Tibial artery (tissue), 4 donors: ENCODE measurements around the gene BIRC2.

ENCODE experiments used
- DNase-seq, 2 donors: peaks; one replicate each; pipeline ENCODE4 v3.0.0-alpha.2; 2019
- H3K27ac ChIP-seq, 2 donors: fragments of 200-600 bp; sonication (generic) in 1 of 2; 1 replicate in 1 of 2; 2 replicates in 1 of 2; pipeline ENCODE4 v1.5.1; 2018 to 2019; ENCODE audit warnings: mild to moderate bottlenecking in 1 of 2
- H3K27me3 ChIP-seq, 2 donors: fragments of 200-600 bp; sonication (generic) in 1 of 2; one replicate each; pipeline versions ENCODE4 v1.5.1 to v1.6.0; 2016 to 2019
- H3K36me3 ChIP-seq, 3 donors: fragments of 200-600 bp; sonication (generic) in 2 of 3; one replicate each; pipeline ENCODE4 v1.5.1; 2016 to 2019; ENCODE audit warnings: mild to moderate bottlenecking in 2 of 3
- H3K4me1 ChIP-seq, 4 donors: fragments of 200-600 bp; sonication (generic) in 2 of 4; 1 replicate in 3 of 4; 2 replicates in 1 of 4; pipeline ENCODE4 v1.5.1; 2016 to 2019
- H3K4me3 ChIP-seq, 2 donors: fragments of 200-600 bp; sonication (generic) in 1 of 2; 1 replicate in 1 of 2; 2 replicates in 1 of 2; pipeline ENCODE4 v1.5.1; 2018 to 2019; ENCODE audit warnings: mild to moderate bottlenecking in 2 of 2
- H3K9me3 ChIP-seq, 3 donors: fragments of 200-600 bp; sonication (generic) in 1 of 3; one replicate each; pipeline ENCODE4 v1.5.1; 2016 to 2019
- intact Hi-C: fragments of 100-400 bp; cut with DNase I; formaldehyde crosslinking; loops from one replicate; pipeline ENCODE4 v1.15.0; 2023; ENCODE audit warnings: low total_unique reads
- TF ChIP-seq, protein P1 (sequence below), 2 experiments: fragments of 200-600 bp in 1 of 2; fragments of 450-650 bp in 1 of 2; IDR thresholded peaks; one replicate each; pipeline ENCODE4 v1.5.1; 2017 to 2019; ENCODE audit warnings: antibody characterized with exemption in 2 of 2, mild to moderate bottlenecking in 1 of 2, moderate library complexity in 1 of 2

Gene BIRC2

GRCh38 chr11:102406099-102406498, 59.1 kb downstream of the BIRC2 start:
- intact Hi-C loops: no loop called here
- Histone ChIP-seq H3K36me3 (peaks cover 11 to 36% (median 18%) of the 10 kb centered on the region in 3 donors), H3K4me3 (no peak overlapping the region), H3K27me3 (no peaks in the 10 kb centered on the region), H3K27ac (no peak overlapping the region), H3K4me1 (peaks cover 0 to 15% (median 0%) of the 10 kb centered on the region in 4 donors), H3K9me3 (no peaks in the 10 kb centered on the region)
- DNase-seq: no peak
- TF ChIP-seq, protein P1, sequence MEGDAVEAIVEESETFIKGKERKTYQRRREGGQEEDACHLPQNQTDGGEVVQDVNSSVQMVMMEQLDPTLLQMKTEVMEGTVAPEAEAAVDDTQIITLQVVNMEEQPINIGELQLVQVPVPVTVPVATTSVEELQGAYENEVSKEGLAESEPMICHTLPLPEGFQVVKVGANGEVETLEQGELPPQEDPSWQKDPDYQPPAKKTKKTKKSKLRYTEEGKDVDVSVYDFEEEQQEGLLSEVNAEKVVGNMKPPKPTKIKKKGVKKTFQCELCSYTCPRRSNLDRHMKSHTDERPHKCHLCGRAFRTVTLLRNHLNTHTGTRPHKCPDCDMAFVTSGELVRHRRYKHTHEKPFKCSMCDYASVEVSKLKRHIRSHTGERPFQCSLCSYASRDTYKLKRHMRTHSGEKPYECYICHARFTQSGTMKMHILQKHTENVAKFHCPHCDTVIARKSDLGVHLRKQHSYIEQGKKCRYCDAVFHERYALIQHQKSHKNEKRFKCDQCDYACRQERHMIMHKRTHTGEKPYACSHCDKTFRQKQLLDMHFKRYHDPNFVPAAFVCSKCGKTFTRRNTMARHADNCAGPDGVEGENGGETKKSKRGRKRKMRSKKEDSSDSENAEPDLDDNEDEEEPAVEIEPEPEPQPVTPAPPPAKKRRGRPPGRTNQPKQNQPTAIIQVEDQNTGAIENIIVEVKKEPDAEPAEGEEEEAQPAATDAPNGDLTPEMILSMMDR (IDR thresholded peaks at IDR 0.05): no peak

GRCh38 chr11:102407901-102408300, 60.9 kb downstream of the BIRC2 start:
- peaks cover 0 to 18% (median 13%) of the 10 kb centered on the region in 3 donors for H3K36me3 ChIP-seq
- H3K4me3 ChIP-seq: no peak overlapping the region
- peaks cover 0 to 15% (median 0%) of the 10 kb centered on the region in 4 donors for H3K4me1 ChIP-seq
- DNase-seq: no peak
- no peaks in the 10 kb centered on the region for H3K9me3 ChIP-seq
- TF ChIP-seq, protein P1 (IDR thresholded peaks at IDR 0.05): no peak
- no peaks in the 10 kb centered on the region for H3K27me3 ChIP-seq
- no peak overlapping the region for H3K27ac ChIP-seq
- intact Hi-C loops: no loop called here

GRCh38 chr11:102408339-102408738, 61.3 kb downstream of the BIRC2 start:
- Histone ChIP-seq H3K4me3 (no peak overlapping the region), H3K36me3 (peaks cover 0 to 15% (median 9%) of the 10 kb centered on the region in 3 donors), H3K27ac (no peak overlapping the region), H3K27me3 (no peaks in the 10 kb centered on the region), H3K9me3 (no peaks in the 10 kb centered on the region), H3K4me1 (peaks cover 0 to 15% (median 0%) of the 10 kb centered on the region in 4 donors)
- intact Hi-C loops: no loop called here
- TF ChIP-seq, protein P1 (IDR thresholded peaks at IDR 0.05): no peak
- DNase-seq: no peak

- Histone ChIP-seq H3K36me3 (peaks cover 0 to 15% (median 2%) of the 10 kb centered on the region in 3 donors), H3K27ac (no peak overlapping the region), H3K9me3 (no peaks in the 10 kb centered on the region), H3K4me3 (no peak overlapping the region), H3K27me3 (no peaks in the 10 kb centered on the region), H3K4me1 (peaks cover 0 to 15% (median 0%) of the 10 kb centered on the region in 4 donors)
- TF ChIP-seq, protein P1 (IDR thresholded peaks at IDR 0.05): no peak
- no peak for DNase-seq
- intact Hi-C loops: no loop called here
Measured at GRCh38 chr11:102410382-102410784, 63.4 kb downstream of the BIRC2 start.

GRCh38 chr11:102411142-102411541, 64.1 kb downstream of the BIRC2 start:
- intact Hi-C loops: no loop called here
- TF ChIP-seq, protein P1 (IDR thresholded peaks at IDR 0.05): no peak
- no peak overlapping the region for H3K27ac ChIP-seq

DNA sequence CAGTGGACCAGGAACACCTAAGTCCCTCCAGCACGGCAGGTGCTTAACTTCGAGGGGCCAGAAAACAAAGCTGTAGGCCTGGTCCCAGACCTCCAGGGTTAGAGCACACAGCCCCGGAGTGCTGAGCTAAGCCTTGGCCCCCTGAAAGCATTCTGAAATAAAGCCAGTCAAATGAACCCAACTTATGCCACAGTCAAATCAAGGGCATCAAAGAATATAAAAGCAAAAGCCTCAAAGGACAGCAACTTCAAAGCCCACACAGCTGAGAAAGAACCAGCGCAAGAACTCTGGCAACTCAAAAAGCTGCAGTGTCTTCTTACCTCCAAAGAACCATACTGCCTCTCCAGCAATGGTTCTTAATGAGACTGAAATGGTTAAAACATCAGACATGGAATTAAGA, 66.5 kb downstream of the BIRC2 start:
- DNase-seq: no peak
- peaks cover 0 to 9% (median 7%) of the 10 kb centered on the region in 3 donors for H3K9me3 ChIP-seq
- H3K4me3 ChIP-seq: no peak overlapping the region
- H3K27me3 ChIP-seq: no peaks in the 10 kb centered on the region
- TF ChIP-seq, protein P1 (IDR thresholded peaks at IDR 0.05): no peak
- no peak overlapping the region for H3K27ac ChIP-seq
- intact Hi-C loops: no loop called here
- no peaks in the 10 kb centered on the region for H3K36me3 ChIP-seq
- H3K4me1 ChIP-seq: peaks cover 0 to 5% (median 0%) of the 10 kb centered on the region in 4 donors

More at GRCh38 chr11:102411142-102411541, 64.1 kb downstream of the BIRC2 start:
- Histone ChIP-seq H3K4me1 (peaks cover 0 to 15% (median 0%) of the 10 kb centered on the region in 4 donors), H3K36me3 (peaks cover 0 to 10% (median 0%) of the 10 kb centered on the region in 3 donors), H3K9me3 (no peaks in the 10 kb centered on the region), H3K4me3 (no peak overlapping the region), H3K27me3 (no peaks in the 10 kb centered on the region)
- no peak for DNase-seq
